Coronary artery (tissue), 2 donors: ENCODE data around the gene ALG11.

Experiments used
- DNase-seq: peaks from one replicate; pipeline ENCODE4 v3.0.0-alpha.2; 2017; ENCODE audit warnings: low spot score
- H3K27ac ChIP-seq, 2 donors: fragments of 200-600 bp; sonication (generic); one replicate each; pipeline ENCODE4 v1.5.1; 2016 to 2019
- H3K4me3 ChIP-seq: fragments of 200-600 bp; sonication (generic); 2 replicates; pipeline ENCODE4 v1.5.1; 2016; ENCODE audit warnings: mild to moderate bottlenecking, moderate library complexity
- CTCF ChIP-seq: fragments of 200-600 bp; sonication (generic); IDR thresholded peaks from one replicate; pipeline ENCODE4 v1.5.1; 2019; ENCODE audit warnings: antibody characterized with exemption

The ALG11 gene

DNA sequence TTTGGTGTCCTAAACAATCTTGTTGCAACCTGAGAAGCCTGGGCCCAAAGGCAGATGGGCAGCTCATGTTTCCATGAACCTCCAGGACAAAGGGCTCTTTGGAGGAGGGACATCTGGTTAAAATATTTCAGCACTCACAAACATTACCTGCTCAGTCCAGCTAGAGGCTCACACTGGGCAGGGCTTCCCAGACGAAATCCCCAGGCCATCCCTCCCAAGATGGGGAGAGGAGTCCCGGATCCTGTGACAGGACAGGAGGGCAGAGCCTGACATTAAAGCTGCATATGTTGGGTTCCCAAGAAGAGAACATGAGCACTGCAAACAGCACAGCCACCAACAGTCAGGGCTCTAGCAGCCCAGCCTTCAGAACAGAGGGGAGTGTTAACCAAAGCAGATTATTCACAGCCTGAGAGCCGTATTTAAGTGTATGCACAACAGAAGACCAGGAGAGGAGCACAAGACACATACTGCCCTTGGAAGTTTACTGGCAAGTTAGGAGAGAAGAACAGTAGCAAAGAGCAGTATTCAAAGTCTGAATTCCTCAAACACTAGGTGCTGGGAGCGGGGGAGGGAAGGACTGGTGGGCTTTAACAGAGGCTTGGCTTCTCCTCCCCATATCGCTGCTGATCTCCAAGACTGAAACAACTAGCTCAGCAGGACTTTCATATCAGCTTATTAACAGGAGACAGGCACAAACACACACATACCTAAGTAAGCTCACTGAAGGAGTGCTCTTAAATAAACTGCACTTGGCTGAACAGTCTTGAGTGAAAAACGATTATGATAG is 13.3 kb upstream of the ALG11 start:
- no peak for DNase-seq
- H3K27ac ChIP-seq, result no peak overlapping the region
- TF ChIP-seq CTCF, result no peak
- H3K4me3 ChIP-seq, result no peak overlapping the region

GRCh38 chr13:51999510-51999911 is 12.7 kb upstream of the ALG11 start:
- TF ChIP-seq CTCF, result no peak
- Histone ChIP-seq H3K4me3 (no peak overlapping the region), H3K27ac (no peak overlapping the region)
- no peak for DNase-seq

GRCh38 chr13:51999921-52000320 is 12.3 kb upstream of the ALG11 start:
- Histone ChIP-seq H3K27ac (no peak overlapping the region), H3K4me3 (no peak overlapping the region)
- DNase-seq, result no peak
- no peak for TF ChIP-seq CTCF

- no peak for DNase-seq
- Histone ChIP-seq H3K4me3 (no peak overlapping the region), H3K27ac (no peak overlapping the region)
- TF ChIP-seq CTCF, result peak; percentile 49
Observed at GRCh38 chr13:52001120-52001731, 11.0 kb upstream of the ALG11 start.

DNA sequence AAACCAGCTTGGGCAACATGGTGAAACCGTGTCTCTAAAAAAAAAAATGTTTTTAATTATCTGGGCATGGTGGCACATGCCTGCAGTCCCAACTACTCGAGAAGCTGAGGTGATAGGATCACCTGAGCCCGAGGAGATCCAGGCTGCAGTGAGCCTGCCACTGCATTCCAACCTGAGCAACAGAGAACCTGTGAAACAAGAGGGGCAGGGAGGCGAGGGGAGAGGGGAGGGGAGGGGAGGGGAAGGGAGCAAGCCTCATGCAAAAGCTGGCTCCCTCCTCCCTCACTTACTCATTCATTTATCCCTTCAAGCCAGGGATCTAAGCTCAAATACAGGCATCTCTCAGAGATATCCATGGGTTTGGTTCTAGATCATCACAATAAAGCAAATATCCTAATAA is 9.8 kb upstream of the ALG11 start:
- DNase-seq, result no peak
- TF ChIP-seq CTCF, result no peak
- H3K4me3 ChIP-seq, result no peak overlapping the region
- H3K27ac ChIP-seq, result no peak overlapping the region

DNA sequence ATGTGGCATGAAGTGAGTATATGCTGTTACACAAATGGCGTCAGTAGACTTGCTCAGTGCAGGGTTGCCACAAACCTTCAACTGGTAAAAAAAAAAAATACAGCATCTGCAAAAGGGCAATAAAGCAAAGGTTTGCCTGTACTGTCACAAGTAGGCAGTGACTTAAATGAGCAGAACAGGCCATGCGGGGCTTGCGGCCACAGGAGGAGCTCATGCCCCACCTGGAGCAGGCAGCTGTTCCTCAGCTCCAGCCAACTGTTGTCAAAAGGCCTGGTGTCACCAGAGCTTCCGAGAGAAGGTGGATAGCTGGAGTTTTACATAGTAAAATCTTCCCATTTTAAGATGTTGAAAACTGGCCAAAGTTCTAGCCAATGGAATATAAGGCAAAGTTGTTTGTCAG is 8.7 kb upstream of the ALG11 start:
- Histone ChIP-seq H3K4me3 (no peak overlapping the region), H3K27ac (no peak overlapping the region)
- TF ChIP-seq CTCF, result no peak
- no peak for DNase-seq
